Right hindlimb (tissue), 1 donor: ENCODE measurements around the gene ADAP1.
A peak's percentile ranks its signal among the peaks of the same experiment; 100 is the strongest.
"Not testable (repeated sequence)": the region's sequence is repeated elsewhere in the genome, so short reads cannot be mapped to it uniquely, and the experiment has no call there.

ENCODE experiments used
- DNase-seq: peaks from one replicate; pipeline ENCODE4 v3.0.0-alpha.2; 2018

The ADAP1 gene

GRCh38 chr7:937856-938484 is 16.5 kb downstream of the ADAP1 start:
- no peak for DNase-seq

- no peak for DNase-seq
Observed at GRCh38 chr7:936386-937054, 18.0 kb downstream of the ADAP1 start.

GRCh38 chr7:935874-936385 is 18.6 kb downstream of the ADAP1 start:
- no peak for DNase-seq

DNA sequence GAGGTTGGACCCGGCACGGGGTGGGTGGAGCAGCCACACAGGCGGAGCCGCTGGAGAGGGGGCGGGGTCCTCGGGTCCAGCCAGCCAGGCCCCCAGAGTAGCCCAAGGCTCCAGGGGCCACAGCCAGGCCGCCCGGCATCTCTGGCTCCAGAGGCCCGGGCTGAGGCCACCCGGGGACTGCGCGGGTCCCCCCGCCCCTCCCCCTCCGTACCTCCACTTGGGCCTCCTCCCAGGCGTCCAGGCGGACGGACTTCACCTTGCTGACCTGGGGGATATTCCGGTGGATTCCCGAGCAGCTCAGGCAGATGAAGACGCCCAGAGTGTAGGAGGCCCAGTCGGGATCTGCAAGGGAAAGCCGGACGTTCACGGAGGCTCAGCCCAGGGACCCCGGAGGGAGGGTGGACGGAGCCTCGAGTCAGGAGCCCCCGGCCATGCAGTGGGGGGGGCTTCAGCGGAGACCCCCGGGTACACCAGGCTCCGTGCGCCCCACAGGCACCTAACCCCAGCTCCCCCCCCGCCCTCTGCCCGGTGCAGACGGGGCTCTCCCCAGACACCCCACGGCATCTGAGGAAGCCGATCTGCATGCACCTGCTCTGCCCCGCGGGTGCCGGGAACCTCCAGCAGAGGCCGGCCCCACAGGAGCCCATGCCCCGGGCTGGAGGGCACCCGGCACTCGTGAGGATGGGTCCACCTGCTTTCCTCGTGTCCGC is 19.2 kb downstream of the ADAP1 start:
- DNase-seq: no peak

DNA sequence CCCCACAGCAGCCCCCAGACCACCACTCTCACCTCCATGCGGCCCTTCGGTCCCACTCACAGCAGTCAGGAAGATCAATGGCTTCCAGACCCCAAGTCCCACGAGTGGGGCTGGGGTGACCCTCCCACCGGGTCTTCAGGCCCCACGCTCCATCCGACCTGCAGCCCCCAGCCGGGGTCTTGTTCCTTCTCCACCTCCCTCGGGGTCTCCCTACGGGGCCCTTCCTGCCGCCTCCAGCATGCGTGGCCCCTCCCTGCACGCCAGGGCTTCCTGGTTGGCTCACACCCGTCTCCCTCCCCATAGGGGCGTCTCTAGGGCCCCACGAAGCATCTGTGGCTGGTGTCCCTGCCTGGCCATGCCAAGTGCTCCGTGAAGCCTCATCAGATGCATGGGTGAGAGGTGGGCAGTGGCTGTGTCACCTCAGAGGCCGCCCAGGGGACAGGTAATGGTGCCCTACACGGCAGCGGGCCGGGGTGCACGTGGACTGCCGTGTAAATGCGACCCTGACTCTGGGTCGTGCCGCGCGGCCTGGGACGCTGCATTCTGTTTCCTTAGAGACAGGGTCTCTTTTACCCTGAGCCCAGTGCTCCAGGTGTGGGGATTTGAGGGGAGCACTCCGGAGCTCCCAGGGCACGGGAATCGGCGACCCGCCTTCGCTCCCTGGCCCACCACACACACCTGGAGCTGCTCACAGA is 19.9 kb downstream of the ADAP1 start:
- no peak for DNase-seq

DNA sequence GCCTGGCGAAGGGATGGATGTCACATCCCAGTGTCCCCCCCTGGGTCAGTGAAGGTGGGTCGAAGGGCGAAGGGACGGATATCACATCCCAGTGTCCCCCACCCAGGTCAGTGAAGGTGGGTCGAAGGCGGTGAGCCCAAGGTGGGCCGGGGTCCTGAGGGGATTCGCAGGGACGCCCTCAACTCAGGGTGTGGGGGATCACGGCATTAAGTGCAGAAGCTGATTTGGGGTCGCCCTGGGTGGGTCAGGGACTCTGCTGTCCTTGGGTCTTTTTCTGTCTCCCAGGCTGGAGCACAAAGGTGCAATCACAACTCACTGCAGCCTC is 21.9 kb downstream of the ADAP1 start:
- no peak for DNase-seq

GRCh38 chr7:931871-932650 is 22.4 kb downstream of the ADAP1 start:
- DNase-seq: no peak

GRCh38 chr7:930975-931758 is 23.3 kb downstream of the ADAP1 start:
- no peak for DNase-seq

- no peak for DNase-seq
Observed at GRCh38 chr7:929311-929711, 25.2 kb downstream of the ADAP1 start.

DNA sequence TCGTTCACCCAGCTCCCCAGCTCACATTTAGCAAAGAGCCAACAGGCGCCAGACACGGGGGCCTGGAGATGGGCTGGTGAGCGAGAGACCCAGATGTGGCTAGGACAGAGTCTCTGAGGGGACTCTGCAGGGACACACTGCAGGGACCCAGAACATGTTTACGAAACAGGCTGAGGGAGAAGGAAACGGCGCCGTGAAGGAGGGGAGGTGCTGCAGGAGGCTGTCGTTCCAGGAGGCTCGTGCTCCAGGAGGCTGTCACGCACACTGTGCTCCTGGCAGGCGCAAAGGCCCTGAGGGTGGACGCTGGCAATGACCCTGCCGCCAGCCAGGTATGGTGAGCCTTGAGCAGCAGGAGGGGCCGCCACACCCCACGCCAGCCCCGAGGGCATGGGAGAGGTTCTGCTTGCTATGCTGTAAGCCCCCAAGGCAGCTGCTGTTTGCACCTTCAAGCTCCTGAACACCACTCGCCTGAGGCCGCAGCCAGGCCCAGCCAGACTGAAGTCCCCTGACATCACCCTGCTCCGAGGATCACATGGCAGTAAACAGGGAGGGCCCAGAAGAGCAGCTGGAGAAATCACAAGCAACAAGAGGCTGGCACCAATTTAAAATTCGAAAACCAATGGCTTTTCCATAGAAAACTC is 27.3 kb downstream of the ADAP1 start:
- no peak for DNase-seq

GRCh38 chr7:926061-927030 is 28.1 kb downstream of the ADAP1 start:
- DNase-seq: no peak

DNA sequence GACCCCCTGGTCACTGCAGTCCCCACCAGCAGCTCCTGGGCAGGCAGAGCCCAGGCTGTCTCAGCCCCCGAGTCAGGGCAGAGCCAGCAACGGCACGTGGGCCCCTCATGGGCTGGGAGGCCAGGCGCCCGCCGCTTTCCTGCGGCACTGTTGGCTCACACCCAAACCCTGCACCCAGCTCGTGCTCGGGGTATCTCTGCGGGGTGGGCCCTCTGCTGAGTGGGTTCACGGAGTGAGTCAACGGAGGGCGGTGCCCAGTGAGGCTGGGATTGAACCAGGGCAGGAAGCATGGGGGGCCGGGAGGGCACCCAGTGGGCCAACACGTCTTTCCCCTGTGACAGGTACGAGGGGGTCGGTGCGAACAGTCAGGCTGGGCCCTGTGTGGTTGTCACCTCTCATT is 28.9 kb downstream of the ADAP1 start:
- DNase-seq: no peak

GRCh38 chr7:924541-925231 is 29.8 kb downstream of the ADAP1 start:
- no peak for DNase-seq

GRCh38 chr7:924042-924441 is 30.4 kb downstream of the ADAP1 start:
- not testable (repeated sequence) for DNase-seq

DNA sequence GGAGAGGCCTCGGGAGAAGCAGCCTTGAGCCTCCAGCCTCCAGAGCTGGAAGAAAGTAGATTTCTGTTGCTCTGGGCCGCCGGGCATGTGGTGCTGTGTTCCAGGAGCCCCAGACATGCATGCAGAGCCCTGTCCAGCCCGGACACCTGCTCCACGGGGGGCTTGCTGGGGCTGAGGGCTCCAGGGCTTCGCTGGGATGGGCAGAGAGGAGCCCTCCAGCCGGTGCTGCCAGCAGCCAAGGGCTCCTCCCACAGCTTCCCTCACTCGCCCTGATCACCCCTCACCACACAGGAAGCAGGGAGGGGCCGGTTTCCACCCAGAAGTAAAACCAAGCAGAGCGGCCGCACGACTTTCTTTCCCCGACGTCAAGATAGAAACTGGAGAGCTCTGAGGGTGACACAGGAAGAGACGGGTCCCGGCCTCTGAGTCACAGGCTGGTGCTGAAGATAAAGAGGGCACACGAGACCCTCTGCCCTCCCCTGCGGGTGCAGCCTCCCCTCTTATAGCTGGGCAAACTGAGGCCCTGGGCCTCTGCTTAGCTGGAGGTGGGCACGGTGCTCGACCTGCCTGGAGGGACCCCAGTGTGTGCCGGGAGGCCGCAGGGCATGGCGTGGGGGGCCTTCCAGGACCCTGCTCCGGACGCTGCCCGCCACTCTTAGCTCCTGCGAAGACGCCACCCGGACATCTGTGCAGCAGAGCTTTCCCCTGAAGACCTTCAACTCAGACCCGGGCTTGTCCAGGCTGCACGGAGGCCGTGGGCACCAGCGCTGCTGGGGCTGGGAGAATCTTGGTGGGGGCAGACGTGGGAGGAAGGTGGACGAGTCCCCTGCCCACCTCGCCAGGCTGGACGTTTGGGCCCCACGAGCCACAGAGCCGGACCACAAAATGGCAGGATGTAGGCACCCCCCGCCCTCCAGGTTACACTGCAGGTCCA is 31.1 kb downstream of the ADAP1 start:
- DNase-seq: peak; percentile 64

- no peak for DNase-seq
Observed at GRCh38 chr7:922334-923107, 32.0 kb downstream of the ADAP1 start.

DNA sequence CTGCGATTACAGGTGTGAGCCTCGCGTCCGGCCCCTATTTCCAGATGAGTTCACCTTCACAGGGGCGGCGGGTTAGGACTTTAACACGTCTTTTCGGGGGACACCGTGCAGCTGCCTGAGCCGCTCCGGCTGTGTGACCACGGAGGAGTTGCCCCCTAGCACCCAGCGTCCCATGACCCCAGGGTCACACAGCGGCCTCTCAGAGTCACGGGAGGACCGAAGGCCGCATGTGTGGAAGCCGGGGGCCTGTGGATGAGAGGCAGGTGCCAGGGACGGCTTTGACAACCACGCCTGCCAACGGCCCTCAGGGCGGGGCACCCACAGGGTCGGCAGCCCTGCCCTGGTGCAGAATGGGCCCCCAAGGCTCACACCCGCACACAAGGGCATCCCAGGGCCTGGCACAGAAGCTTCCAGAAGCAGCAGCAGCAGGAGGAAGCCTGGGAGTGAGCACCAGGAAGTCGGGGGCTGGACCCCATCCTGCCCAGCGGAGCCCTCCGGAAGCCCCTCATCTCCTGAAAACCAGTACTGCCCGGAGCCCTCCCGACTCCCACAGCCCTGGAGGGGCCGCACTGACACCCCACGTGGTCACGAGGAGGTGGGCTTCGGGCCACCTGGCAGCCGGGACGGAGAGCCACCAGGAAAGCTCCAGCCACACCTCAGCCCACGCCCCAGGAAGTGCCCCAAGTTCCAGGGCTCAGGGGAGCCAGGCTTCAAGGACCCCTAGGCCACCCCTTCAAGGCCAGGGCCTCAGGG is 32.7 kb downstream of the ADAP1 start:
- no peak for DNase-seq
